H1 (cell line): Measurements from ENCODE around the gene GRID1. TPM values are rescaled to one million over a fixed set of nuclear protein-coding genes. Genes with fewer than 3 reads are reported as not detected.

Source experiments
- RFX5 ChIP-seq: IDR thresholded peaks from 2 replicates; pipeline ENCODE4 v1.6.1; 2011; ENCODE audit warnings: low read depth, low read length, improper control_type of control experiment, borderline replicate concordance
- SUZ12 ChIP-seq: fragments of 200-600 bp; sonication (generic); IDR thresholded peaks from 2 replicates; pipeline ENCODE4 v1.6.1; 2012; ENCODE audit warnings: mild to moderate bottlenecking, inconsistent platforms, low read length, moderate library complexity, mixed read lengths
- polyA plus RNA-seq, 7 experiments: library from polyadenylated mRNA; depleted of rRNA in 3 of 7; stranded (reverse) in 5 of 7; unstranded in 2 of 7; fragments of >200 nt in 5 of 7; fragments of 200-250 nt in 2 of 7; gene quantifications; 1 replicate in 5 of 7; 2 replicates in 1 of 7; 4 replicates in 1 of 7; pipeline versions ENCODE4 v1.2.1 to v1.2.3, GENCODE V29; 2011 to 2013; ENCODE audit warnings: missing spikeins in 2 of 7, mixed read lengths in 2 of 7
- total RNA-seq: library from RNA; stranded (reverse); fragmentation: NEBNext Ultra II Directional; extraction: Animal tissue kit (Norgen Biotek cat#: 25700); gene quantifications from 2 replicates; pipeline ENCODE4 v1.2.1, GENCODE V29; 2021

GRID1 gene
- total and polyA plus RNA-seq, 2 of the 8 experiments (the other 6 are each of a cell fraction or from before 2014, with no cell fraction given), result 0.22 to 0.30 TPM

- TF ChIP-seq RFX5 (no peak), SUZ12 (no peak)
- TF ChIP-seq, all 59 proteins: peak for 0
Measured at GRCh38 chr10:86374664-86375063, 8.1 kb upstream of the GRID1 start (continued).
